ENCODE measurements around the gene ZNF668.
"Not testable (repeated sequence)": the region's sequence is repeated elsewhere in the genome, so short reads cannot be mapped to it uniquely, and the experiment has no call there.

The ZNF668 gene

DNA sequence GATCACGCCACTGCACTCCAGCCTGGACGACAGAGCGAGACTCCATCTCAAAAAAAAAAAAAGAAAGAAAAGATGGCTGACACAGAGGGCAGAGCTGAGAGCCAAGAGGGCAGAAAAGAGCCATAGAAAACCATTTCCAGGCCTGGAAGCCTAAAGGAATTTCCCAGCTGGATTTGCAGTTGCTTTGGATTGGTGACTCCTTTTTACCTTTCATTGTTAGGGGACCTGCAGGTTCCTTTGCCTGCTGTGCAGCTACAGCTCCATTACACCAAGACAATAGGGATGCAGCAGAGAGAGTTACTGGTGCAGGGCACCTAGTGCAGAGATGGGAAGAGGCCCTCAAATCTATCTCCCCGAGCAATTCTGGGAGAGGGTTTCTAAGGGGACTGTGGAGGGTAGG lies 18.4 kb downstream of the ZNF668 start:
- DNase-seq (ENCODE audit: low spot score) = no peak

DNA sequence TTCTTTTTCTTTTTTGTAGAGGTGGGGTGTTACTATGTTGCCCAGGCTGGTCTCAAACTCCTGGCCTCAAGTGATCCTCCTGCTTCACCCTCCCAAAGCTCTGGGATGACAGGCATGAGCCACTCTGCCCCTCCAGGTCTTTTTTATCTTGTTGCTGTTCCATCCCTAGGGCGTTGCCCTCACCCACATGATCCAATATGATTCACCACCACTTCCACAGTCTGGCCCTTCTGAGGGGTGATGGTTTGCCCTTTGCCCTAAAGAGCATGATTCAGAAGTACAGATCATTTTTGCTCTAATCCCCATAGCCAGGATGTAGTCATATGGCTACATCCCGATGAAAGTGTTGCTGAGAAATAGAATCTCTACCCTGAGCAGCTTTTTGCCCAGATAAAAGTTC lies 21.9 kb downstream of the ZNF668 start:
- no peak for DNase-seq (ENCODE audit: low spot score)

DNA sequence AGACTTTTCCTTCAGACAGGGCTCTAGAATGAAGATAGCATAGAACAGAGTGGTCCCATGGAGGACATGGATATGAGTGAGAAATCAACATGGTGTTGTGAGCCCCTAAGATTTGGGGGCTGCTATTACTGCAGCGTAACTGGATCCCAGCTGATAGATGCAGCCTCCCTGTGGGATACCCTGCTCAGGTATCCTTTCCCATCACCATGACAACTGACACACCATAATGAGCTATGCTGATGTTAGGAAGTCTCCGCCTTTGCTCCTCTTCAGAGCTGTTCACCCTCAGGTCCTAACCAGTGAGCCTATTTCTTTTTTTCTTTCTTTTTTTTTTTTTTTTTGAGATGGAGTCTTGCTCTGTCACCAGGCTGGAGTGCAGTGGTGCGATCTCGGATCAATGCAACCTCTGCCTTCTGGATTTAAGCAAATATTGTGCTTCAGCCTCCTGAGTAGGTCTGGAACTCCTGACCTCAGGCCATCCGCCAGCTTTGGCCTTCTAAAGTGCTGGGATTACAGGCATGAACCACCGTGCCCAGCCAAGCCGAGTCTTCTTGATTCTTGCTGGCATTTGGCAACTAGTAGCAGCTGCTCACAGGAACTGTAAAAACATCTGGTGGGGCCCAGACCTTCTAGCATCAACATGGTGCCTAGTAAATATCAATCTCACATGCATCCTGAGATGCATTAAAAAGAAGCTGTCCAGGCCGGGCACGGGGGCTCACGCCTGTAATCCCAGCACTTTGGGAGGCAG lies 23.6 kb downstream of the ZNF668 start:
- no peak for DNase-seq (ENCODE audit: low spot score)

DNA sequence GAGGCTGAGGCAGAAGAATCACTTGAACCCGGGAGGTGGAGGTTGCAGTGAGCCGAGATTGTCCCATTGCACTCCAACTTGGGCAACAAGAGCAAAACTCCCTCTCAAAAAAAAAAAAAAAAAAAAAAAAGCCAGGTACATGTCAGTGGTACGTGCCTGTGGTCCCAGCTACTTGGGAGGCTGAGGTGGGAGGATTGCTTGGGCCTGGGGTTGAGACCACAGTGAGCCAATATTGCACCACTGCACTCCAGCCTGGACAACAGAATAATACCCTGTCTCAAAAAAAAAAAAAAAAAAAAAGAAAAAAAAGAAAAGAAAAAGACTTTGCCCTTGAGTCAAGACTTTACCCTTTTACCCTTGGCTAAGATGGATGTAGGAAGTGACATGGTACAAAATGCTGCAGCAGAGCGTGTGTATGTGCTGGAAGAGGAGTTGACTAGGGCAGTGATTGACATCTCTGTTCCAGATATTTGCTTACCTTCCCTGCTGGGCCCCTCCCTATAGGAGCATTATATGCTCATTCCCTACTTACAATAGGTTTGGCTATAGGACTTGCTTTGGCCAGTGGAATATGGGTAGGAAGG lies 30.1 kb downstream of the ZNF668 start:
- DNase-seq (ENCODE audit: low spot score) = no peak

DNA sequence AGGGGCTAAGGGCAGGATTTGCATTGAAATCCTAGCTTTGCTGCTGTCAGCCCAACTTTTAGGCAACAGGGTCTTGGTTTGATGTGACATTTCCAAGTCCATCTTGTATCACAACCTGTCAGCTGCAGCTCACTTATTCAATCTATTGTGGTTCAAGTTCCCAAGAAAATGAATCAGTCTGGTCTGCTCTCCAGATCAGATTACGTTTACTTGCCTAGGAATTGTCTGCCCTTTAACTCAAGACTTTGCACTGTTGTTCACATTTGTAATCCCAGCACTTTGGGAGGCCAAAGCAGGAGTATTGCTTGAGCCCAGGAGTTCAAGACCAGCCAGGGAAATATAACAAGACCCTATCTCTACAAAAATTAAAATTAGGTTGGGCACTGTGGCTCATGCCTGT lies 30.7 kb downstream of the ZNF668 start:
- DNase-seq (ENCODE audit: low spot score) = no peak

DNA sequence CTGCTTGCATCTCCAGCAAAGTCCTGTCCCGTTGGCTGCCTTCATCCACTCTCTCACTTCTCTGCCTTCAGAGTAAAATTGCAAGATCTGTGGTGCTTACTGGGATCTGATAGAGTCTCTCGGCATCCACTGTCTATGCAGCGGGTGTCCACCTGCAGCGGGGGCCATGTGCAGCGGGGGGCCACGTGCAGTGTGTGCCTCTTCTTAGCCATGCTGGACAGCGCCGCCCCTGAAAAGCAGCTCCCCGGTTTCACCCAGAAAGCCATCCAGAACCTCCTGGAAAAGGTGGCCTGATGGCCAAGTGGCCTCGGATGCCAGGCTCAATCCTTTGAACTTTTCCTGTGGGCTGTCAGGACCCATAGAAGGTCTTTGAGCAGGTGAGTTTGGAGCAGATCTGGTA lies 31.2 kb downstream of the ZNF668 start:
- no peak for DNase-seq (ENCODE audit: low spot score)

DNA sequence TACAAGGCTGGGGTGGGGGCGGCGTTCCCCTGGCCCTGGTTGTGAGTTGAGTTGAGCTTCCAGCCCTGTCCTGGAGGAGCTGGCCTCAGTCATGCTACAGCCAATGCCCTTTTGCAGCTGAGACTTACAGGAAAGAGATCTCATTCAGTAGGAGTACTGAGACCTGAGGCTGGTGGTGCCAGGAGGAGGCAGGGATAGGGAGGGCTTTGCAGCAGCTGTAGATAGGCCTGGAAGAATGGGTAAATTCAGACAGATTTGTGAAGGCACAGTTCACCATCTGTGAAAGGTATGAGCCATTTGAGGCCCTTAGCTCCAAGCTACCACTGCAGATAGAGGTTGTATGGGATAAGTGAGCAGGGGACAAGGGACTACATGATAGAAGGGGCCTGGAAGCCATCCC lies 35.0 kb downstream of the ZNF668 start:
- DNase-seq (ENCODE audit: low spot score) = no peak

DNA sequence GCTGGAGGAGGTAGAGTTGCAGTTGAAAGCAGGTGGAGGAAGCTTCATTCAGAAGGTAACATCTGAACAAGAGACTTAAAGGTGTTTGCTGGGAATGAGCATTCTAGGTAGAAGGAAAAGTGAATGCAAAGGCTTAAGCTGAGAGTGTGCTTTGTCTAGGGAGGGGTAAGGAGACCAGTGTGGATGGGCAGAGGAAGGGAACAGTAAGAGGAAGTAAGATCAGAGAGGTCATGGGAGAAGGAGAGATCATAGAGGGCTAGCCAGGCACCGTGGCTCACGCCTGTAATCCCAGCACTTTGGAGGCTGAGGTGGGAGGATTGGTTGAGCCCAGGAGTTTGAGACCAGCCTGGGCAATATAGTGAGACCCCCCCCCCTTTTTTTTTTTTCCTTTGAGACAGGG lies 37.3 kb downstream of the ZNF668 start:
- DNase-seq (ENCODE audit: low spot score) = no peak

DNA sequence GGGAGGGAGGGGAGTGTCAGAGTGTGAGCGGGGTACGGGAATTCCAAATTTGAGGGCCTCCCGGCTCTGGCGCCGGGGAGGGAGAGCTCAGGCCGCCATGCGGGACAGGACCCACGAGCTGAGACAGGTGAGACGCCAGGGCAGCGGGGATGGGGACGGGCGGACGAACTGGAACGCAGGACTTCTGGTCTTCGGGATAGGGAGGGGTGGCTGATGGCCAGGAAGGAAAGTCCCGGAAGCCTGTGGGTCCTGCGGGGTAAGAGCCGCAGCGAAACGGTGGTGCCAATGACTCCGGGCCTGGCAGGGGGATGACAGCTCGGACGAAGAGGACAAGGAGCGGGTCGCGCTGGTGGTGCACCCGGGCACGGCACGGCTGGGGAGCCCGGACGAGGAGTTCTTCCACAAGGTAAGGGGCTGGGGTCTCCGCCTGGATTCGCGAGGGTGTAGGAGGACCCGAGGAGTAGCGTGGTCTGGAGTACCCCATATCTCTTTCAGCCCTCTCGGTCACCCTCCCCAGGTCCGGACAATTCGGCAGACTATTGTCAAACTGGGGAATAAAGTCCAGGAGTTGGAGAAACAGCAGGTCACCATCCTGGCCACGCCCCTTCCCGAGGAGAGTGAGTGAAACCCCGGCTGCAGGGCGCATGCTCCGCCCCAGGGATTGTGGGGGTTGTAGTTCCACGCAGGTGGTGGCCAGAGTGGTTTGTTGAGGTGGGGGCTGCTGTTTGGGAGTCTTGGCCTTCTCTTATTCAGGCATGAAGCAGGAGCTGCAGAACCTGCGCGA lies 40.1 kb downstream of the ZNF668 start:
- DNase-seq (ENCODE audit: low spot score) = peak; percentile 91

DNA sequence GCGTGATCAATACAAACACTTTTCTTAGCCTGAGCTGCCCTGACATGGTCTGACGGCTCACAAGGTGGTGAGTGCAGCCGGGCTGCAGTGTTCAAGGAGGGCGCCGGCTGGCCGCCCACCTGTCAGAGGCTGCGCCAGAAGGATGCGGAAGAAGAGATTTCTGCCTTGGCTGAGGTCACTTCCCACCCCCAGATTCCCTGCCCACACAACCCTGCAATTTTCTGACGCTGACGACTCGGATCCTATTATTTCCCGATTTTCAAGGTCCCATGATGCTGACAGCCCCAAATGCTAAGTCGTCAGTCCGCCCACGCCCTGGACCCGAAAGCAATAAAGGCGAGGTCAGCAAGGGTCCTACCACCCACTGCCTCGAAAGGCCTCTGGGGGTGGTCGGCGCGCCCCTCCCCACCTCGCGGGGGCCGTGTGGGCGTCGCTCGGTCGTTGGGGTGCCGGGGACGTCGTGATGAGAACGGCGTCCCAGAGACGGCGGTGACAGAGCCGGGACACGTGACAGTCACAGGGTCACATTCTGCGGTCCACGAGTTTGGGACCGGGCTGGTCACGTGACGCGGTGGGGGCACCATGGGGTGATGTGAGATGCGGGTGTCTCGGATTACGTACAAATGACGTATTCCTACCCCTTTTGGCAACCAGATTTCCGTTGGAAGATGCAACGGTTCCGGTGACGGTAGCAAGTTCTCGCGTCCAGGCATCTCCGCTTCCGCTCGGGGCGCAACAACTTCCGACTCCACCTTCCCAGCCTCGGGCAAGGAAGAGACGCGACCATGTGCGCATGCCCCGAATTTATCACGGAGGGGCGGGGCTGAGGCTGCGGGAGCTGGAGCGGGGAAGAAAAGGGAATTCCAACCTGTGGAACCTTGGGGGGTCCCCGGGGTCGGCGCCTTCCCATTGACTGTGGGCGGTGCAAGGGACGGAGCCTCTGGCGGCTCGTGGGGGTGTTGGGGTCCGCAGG lies 41.0 kb downstream of the ZNF668 start, which contains the start of gene STX4:
Gene STX4 (plus strand): TSS at position 823 of the 973 bp plus-strand sequence. CDS start 248 bp downstream, outside the sequence.
- peak; percentile 98 for DNase-seq (ENCODE audit: low spot score)

DNA sequence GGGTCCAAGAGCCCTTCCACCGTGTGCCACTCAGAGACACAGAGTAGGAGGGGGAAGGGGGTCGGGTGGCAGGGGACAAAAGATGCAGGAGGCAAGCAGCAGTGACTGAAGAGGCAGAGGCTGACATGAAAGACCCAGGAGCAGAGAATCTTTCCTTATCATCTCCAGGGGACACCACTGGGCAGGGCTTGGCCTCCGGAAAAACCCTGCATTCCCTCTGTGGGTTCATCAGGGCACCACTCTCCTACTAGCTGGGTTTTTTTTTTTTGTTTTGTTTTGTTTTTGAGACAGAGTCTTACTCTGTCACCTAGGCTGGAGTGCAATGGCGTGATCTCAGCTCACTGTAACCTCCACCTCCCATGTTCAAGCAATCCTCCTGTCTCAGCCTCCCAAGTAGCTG lies 42.8 kb downstream of the ZNF668 start:
- no peak for DNase-seq (ENCODE audit: low spot score)

DNA sequence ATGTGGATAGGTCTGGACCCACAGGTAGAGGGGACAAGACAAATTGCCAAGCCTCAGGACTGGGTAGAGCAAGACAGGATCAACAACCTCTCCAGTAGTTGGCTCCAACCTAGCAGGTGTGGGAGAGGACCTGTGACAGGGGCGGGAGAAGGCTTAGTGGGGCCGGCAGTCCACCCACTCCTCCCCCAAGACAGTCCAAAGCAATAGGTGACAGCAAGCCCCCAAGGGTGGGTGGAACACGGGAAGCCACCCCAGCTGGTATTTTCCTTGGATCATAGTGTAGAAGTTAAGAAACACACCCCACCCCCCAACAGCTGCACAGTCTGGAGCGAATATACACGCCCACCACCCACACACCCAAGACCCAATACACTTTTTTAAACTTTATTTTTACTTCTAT lies 44.8 kb downstream of the ZNF668 start:
- DNase-seq (ENCODE audit: low spot score) = no peak

DNA sequence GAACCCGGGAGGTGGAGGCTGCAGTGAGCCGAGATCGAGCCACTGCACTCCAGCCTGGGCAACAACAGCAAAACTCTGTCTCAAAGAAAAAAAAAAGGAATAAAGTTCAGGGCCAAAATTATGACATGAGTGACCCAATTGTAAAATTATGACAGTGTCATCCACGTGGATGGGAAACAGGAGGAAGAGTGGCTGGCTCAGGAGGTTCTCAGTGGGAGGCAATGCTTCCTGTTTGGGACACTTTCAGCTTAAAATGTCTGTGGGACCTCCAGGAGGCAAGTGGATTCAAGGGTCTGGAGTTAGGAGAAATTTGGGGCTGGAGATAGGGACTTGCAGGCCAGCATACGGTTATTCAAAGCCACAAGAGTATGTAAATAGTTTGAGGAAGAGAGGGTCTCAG lies 48.7 kb downstream of the ZNF668 start:
- no peak for DNase-seq (ENCODE audit: low spot score)

DNA sequence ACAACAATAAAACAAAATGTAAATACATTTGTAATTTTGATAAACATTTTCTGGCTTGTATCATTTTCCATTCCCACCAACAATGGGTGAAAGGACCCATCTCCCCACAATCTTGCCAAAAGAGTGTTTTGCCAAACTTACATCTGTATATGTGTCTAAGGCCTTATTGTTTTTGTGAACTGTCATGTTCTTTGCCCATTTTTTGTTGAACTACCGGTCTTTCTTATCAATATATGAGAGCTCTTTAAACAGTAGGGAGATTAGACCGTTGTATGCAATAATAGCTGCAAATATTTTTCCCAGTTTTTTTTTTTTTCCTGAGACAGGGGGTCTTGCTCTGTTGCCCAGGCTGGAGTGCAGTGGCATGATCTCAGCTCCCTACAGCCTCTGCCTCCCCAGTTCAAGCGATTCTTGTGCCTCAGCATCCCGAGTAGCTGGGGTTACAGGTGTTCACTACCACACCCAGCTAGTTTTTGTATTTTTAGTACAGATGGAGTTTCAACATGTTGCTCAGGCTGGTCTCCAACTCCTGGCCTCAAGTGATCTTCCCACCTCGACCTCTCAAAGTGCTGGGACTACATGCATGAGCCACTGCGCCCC lies 50.3 kb downstream of the ZNF668 start:
- no peak for DNase-seq (ENCODE audit: low spot score)

DNA sequence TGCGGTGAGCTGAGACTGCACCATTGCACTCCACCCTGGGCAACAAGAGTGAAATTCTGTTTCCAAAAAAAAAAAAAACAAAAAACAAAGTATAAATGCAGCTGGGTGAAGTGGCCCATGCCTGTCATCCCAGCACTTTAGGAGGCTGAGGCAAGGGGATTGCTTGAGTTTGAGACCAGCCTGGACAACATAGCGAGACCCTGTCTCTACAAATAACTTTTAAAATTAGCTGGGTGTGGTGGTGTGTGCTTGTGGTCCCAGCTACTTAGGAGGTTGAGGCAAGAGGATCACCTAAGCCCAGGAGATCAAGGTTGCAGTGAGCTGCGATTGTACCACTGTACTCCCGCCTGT lies 50.8 kb downstream of the ZNF668 start:
- DNase-seq (ENCODE audit: low spot score) = no peak

DNA sequence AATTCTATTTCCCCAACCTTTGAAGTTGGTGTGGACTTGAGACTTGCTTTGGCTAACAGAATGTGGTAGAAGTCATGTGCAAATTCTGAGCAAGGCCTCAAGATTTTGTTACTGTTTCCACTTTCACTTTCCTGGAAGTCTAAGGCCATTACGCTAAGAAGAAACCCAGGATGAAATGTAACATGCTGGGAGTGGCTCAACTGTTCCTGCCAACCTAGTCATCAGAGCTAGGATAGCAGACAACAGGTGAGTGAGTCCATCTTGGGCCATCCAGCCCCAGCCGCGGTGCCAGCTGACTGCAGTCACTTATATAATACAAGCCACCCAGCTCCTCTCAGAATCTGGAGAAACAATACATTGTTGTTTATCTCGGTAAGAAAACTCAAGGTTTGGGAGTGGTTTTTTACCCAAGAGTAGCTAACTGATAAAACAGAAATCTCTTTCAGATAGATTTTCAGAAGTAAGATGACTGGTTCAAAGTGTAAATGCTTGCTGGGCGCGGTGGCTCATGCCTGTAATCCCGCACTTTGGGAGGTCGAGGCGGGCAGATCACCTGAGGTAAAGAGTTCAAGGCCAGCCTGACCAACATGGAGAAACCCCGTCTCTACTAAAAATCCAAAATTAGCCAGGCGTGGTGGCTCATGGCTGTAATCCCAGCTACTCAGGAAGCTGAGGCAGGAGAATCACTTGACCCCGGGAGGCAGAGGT lies 51.3 kb downstream of the ZNF668 start:
- no peak for DNase-seq (ENCODE audit: low spot score)

DNA sequence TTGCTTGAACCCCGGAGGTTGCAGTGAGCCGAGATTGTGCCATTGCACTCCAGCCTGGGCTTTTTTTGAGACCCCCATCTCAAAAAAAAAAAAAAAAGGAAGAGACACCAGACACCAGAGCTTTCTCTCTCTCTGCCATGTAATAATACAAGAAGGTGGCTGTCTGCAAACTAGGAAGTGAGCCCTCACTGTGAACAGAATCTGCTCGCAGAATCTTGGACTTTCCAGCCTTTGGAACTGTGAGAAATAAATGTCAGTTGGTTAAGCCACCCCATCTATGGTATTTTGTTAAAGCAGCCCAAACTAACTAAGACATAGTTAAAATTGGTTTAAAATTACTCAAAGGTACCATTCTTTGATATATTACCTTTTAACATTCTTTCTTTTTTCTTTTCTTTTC lies 53.5 kb downstream of the ZNF668 start:
- no peak for DNase-seq (ENCODE audit: low spot score)

DNA sequence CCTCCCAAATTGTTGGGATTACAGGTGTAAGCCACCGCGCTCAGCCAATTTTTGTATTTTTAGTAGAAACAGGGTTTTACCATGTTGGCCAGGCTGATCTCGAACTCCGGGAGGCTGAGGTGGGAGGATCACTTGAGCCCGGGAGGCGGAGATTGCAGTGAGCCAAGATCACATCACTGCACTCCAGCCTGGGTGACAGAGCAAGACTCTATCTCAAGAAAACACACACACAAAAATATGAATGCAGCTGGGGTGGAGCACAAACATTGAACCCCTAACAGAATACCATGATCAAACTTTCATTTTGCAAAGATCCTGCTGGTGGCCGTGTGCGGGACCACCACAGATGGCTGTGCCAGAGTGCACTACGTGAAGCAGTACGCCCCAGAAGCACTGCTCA lies 56.3 kb downstream of the ZNF668 start:
- not testable (repeated sequence) for DNase-seq (ENCODE audit: low spot score)

DNA sequence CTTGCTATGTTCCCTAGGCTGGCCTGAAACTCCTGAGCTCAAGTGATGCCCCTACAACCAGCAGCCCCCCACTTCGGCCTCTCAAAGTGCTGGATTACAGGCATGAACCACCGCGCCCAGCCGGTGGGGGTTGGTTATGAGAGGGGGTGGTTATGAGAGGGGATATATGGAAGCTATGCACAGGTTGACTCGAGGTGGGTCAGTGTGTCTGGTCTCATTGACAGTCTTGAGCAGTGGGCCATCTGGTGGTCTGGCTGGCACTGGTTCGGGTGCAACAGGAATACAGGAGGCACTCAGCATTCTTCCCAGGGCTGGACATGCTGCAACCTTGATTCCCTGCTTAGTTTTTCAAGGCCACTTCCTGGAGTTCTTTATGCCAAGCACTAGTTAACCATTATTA lies 58.0 kb downstream of the ZNF668 start:
- DNase-seq (ENCODE audit: low spot score) = no peak

DNA sequence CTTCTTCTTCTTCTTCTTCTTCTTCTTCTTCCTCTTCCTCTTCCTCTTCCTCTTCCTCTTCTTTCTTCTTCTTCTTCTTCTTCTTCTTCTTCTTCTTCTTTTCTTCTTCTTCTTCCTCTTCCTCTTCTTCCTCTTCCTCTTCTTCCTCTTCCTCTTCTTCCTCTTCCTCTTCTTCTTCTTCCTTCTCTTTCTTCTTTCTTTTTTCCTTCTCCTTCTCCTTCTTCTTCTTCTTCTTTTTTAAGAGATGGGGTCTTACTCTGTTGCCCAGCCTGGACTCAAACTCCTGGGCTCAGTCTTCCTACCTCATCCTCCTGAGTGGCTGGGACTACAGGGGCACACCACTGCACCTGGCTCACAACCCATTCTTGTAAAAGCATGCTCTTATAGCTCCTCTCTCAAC lies 60.7 kb downstream of the ZNF668 start:
- not testable (repeated sequence) for DNase-seq (ENCODE audit: low spot score)

DNA sequence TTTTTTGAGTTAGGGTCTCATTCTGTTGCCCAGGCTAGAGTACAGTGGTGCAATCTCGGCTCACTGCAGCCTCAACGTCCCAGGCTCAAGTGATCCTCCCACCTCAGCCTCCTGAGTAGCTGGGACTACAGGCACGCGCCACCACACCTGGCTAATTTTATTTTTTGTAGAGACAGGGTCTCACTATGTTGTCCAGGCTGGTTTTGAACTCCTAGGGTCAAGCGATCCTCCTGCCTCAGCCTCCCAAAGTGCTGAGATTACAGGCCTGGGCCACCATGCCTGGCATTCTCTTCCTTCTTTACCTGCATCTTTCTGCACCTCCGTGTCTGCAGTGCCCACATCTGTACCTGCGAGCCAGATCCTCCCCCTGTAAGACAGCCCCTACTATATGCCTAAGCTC lies 62.2 kb downstream of the ZNF668 start:
- not testable (repeated sequence) for DNase-seq (ENCODE audit: low spot score)

All from NAMALWA (cell line).